Chondrocyte (in vitro differentiated cells): ENCODE measurements around the gene FGF10. TPM values are rescaled to one million over a fixed set of nuclear protein-coding genes. Genes with fewer than 3 reads are reported as not detected.

Experiments used
- DNase-seq: peaks from one replicate; pipeline ENCODE4 v3.0.0; 2021; ENCODE audit warnings: mixed read lengths, low spot score
- H3K27ac Mint-ChIP-seq: one replicate; pipeline ENCODE4 v1.8.0; 2021; ENCODE audit warnings: mild to moderate bottlenecking, moderate library complexity, mixed read lengths; ENCODE audit not compliant: unreplicated experiment
- H3K27me3 Mint-ChIP-seq: 2 replicates; pipeline ENCODE4 v1.8.0; 2021; ENCODE audit warnings: low read depth, mixed read lengths
- H3K36me3 Mint-ChIP-seq: 2 replicates; pipeline ENCODE4 v1.8.0; 2021; ENCODE audit warnings: low read depth, mixed read lengths
- H3K4me1 Mint-ChIP-seq: 2 replicates; pipeline ENCODE4 v1.8.0; 2021; ENCODE audit warnings: low read depth, mild to moderate bottlenecking, mixed read lengths
- H3K4me3 Mint-ChIP-seq: one replicate; pipeline ENCODE4 v1.8.0; 2021; ENCODE audit warnings: mild to moderate bottlenecking, moderate library complexity, mixed read lengths; ENCODE audit not compliant: unreplicated experiment
- H3K9me3 Mint-ChIP-seq: 2 replicates; pipeline ENCODE4 v1.8.0; 2021; ENCODE audit warnings: low read depth, mixed read lengths
- total RNA-seq: library from RNA; stranded (reverse); gene quantifications from 3 replicates; pipeline ENCODE4 v1.2.1, GENCODE V29; 2021
- TF ChIP-seq, protein P1 (sequence below): fragments of 200-600 bp; sonication (generic); IDR thresholded peaks from 2 replicates; pipeline ENCODE4 v1.5.0; 2021; ENCODE audit warnings: antibody characterized with exemption, mild to moderate bottlenecking, moderate library complexity

The FGF10 gene
- total RNA-seq, 1 donor from 2014 or later: not detected

DNA sequence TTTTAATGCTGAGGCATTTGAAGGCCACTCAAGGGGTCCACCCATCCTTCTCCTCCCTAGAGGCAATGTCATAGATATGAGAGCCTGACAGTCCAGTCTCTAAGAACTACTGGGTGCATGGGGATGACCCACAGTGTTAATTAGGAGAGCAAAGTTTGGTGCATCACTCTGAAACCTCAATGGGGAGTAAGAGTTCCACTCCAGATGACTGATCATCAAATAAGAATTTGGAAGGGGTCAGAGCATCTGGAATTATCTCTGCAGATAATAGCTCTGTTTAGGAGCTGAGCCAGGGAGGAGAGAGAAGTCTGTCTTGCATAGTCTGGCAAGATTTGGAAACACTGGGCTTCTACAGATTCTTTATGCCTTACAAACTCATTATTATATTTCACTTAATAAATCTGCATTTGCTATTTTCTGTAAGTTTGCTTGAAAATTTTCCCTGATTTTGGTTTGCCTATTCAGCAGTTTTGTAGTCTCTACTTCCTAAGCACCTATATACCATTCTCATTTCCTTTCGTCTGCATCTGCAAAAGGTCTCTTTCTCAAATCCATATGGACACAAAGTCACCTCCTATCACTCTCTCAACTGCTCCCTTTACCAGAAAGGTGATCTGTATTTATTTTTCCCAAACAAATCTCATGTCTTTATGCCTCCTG lies 27.7 kb downstream of the FGF10 start:
- no peak for DNase-seq
- no peaks in the 10 kb centered on the region for H3K9me3 Mint-ChIP-seq
- H3K36me3 Mint-ChIP-seq: no peaks in the 10 kb centered on the region
- H3K27ac Mint-ChIP-seq: no peak overlapping the region
- TF ChIP-seq, protein P1, sequence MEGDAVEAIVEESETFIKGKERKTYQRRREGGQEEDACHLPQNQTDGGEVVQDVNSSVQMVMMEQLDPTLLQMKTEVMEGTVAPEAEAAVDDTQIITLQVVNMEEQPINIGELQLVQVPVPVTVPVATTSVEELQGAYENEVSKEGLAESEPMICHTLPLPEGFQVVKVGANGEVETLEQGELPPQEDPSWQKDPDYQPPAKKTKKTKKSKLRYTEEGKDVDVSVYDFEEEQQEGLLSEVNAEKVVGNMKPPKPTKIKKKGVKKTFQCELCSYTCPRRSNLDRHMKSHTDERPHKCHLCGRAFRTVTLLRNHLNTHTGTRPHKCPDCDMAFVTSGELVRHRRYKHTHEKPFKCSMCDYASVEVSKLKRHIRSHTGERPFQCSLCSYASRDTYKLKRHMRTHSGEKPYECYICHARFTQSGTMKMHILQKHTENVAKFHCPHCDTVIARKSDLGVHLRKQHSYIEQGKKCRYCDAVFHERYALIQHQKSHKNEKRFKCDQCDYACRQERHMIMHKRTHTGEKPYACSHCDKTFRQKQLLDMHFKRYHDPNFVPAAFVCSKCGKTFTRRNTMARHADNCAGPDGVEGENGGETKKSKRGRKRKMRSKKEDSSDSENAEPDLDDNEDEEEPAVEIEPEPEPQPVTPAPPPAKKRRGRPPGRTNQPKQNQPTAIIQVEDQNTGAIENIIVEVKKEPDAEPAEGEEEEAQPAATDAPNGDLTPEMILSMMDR: no peak
- H3K4me1 Mint-ChIP-seq: peaks cover 7% of the 10 kb centered on the region
- no peaks in the 10 kb centered on the region for H3K27me3 Mint-ChIP-seq
- H3K4me3 Mint-ChIP-seq: no peak overlapping the region

DNA sequence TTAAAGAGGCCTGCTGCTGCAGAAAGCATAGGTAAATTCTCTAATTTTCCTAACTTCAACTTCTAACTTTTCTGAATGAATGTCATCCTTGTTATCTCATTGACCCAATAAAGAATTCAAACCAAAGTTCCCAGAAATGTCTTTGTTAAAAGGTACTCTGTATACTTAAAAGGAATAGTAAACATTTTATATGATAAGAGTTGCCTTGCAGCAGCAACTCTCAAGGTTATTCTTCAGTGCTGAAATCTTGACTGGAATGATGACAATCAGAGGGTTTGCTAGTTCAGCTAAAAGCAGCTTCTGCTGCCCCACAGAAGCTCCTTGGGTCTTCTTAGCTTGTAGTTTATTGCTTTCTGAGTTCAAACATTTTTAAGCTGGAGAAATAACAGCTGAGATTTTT lies 28.3 kb downstream of the FGF10 start:
- TF ChIP-seq, protein P1: no peak
- H3K9me3 Mint-ChIP-seq: no peaks in the 10 kb centered on the region
- no peak overlapping the region for H3K27ac Mint-ChIP-seq
- H3K4me3 Mint-ChIP-seq: no peak overlapping the region
- DNase-seq: no peak
- no peaks in the 10 kb centered on the region for H3K27me3 Mint-ChIP-seq
- no peaks in the 10 kb centered on the region for H3K36me3 Mint-ChIP-seq
- H3K4me1 Mint-ChIP-seq: peaks cover 7% of the 10 kb centered on the region

DNA sequence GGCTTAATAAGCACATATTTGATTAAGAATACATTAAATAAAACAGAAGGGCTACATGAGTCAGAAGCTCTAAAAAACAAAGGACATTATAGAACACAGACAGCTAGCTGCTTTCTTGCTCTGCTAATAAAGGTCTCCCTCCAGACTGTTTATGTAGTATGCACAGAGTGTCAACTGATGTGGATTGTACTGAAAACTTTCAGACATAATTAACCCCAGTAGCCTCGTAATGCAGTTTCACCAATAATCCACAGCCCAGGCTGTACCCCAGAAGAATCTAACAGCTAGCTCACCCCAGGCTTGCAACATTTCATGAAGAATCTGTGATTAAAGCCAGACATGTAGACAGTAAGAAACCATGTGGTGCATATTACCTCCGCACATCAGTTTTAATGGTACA lies 30.8 kb downstream of the FGF10 start:
- Mint-ChIP-seq H3K4me1 (no peaks in the 10 kb centered on the region), H3K27ac (no peak overlapping the region), H3K4me3 (no peak overlapping the region), H3K36me3 (no peaks in the 10 kb centered on the region), H3K9me3 (no peaks in the 10 kb centered on the region), H3K27me3 (peaks cover 4% of the 10 kb centered on the region)
- no peak for DNase-seq
- TF ChIP-seq, protein P1: no peak

DNA sequence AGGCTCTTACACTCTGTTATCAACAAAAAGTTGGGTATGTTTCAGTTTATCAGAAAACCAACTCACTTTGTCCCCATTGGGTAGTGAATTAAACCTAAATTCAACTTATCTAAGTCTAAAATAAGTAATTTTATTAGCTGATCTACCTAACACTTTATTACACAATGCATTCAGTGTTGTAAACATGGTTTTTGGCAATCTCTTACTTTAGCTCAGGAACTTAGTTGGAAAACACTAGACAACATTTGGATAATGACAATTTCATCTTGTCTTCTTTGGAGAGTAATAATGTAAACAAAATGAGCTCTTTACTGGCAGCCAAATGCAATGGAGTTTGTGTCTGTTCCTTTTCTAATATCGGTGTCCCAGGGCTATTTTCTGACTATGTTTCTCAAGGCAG lies 33.0 kb downstream of the FGF10 start:
- H3K27me3 Mint-ChIP-seq: peaks cover 4% of the 10 kb centered on the region
- no peaks in the 10 kb centered on the region for H3K36me3 Mint-ChIP-seq
- H3K27ac Mint-ChIP-seq: no peak overlapping the region
- TF ChIP-seq, protein P1: no peak
- no peaks in the 10 kb centered on the region for H3K9me3 Mint-ChIP-seq
- no peak for DNase-seq
- H3K4me1 Mint-ChIP-seq: no peaks in the 10 kb centered on the region
- H3K4me3 Mint-ChIP-seq: no peak overlapping the region

DNA sequence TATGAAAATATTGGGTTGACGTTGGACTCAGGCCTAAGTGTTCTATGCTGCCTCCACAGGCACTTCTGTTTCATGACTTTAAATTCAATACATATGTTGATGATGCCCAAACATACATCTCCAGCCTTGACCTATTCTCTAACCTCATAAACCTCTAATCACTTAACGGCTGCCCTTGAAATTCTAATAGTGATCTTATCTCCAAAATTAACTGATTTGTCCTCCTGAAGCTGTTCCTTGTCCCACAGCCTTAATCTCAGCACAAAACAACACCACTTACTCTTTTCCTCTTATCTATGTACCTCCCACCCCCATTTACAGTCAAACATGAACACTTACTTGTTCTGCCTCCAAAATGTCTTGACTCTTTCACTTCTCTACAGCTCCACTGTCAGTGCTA lies 43.3 kb downstream of the FGF10 start:
- no peak overlapping the region for H3K4me3 Mint-ChIP-seq
- TF ChIP-seq, protein P1: no peak
- no peak overlapping the region for H3K27ac Mint-ChIP-seq
- no peak for DNase-seq
- no peaks in the 10 kb centered on the region for H3K4me1 Mint-ChIP-seq
- H3K9me3 Mint-ChIP-seq: no peaks in the 10 kb centered on the region
- H3K27me3 Mint-ChIP-seq: peaks cover 5% of the 10 kb centered on the region
- no peaks in the 10 kb centered on the region for H3K36me3 Mint-ChIP-seq
